ENCODE measurements around the gene FES. TPM values are rescaled to one million over a fixed set of nuclear protein-coding genes. Genes with fewer than 3 reads are reported as not detected.
"Not testable (repeated sequence)": the region's sequence is repeated elsewhere in the genome, so short reads cannot be mapped to it uniquely, and the experiment has no call there.

FES gene
- total RNA-seq, 4 donors from 2014 or later = 4.7 to 37.1 (median 20.5) TPM

- no peak for TF ChIP-seq POLR2A (IDR thresholded peaks at IDR 0.05)
- TF ChIP-seq CTCF (IDR thresholded peaks at IDR 0.05) = no peak
- no peak for DNase-seq
- no peak overlapping the region for H3K4me3 ChIP-seq
- no peaks in the 10 kb centered on the region for H3K27me3 ChIP-seq
- no peak overlapping the region for H3K27ac ChIP-seq
- H3K36me3 ChIP-seq = peaks cover 0 to 95% (median 0%) of the 10 kb centered on the region in 3 donors
- H3K9me3 ChIP-seq = no peaks in the 10 kb centered on the region
- no peaks in the 10 kb centered on the region for H3K4me1 ChIP-seq
Observed at GRCh38 chr15:90917569-90917968, 33.3 kb downstream of the FES start.

- H3K4me1 ChIP-seq = no peaks in the 10 kb centered on the region
- no peaks in the 10 kb centered on the region for H3K27me3 ChIP-seq
- TF ChIP-seq CTCF (IDR thresholded peaks at IDR 0.05) = no peak
- TF ChIP-seq POLR2A (IDR thresholded peaks at IDR 0.05) = no peak
- DNase-seq = no peak
- H3K9me3 ChIP-seq = no peaks in the 10 kb centered on the region
- no peak overlapping the region for H3K4me3 ChIP-seq
- H3K27ac ChIP-seq = no peak overlapping the region
- peaks cover 0 to 88% (median 0%) of the 10 kb centered on the region in 3 donors for H3K36me3 ChIP-seq
Observed at GRCh38 chr15:90918034-90918788, 33.9 kb downstream of the FES start.

GRCh38 chr15:90918835-90919234 is 34.5 kb downstream of the FES start:
- Histone ChIP-seq H3K27ac (no peak overlapping the region), H3K36me3 (peaks cover 0 to 82% (median 0%) of the 10 kb centered on the region in 3 donors), H3K4me1 (no peaks in the 10 kb centered on the region), H3K27me3 (no peaks in the 10 kb centered on the region), H3K4me3 (no peak overlapping the region), H3K9me3 (no peaks in the 10 kb centered on the region)
- DNase-seq = no peak
- TF ChIP-seq CTCF (IDR thresholded peaks at IDR 0.05) (no peak), POLR2A (IDR thresholded peaks at IDR 0.05) (no peak)

GRCh38 chr15:90921887-90922286 is 37.6 kb downstream of the FES start:
- no peak for TF ChIP-seq CTCF (IDR thresholded peaks at IDR 0.05)
- no peak for TF ChIP-seq POLR2A (IDR thresholded peaks at IDR 0.05)
- DNase-seq = no peak

GRCh38 chr15:90922712-90923322 is 38.5 kb downstream of the FES start:
- not testable (repeated sequence) for H3K4me3 ChIP-seq, H3K4me1 ChIP-seq, H3K9me3 ChIP-seq, H3K27ac ChIP-seq, H3K27me3 ChIP-seq, DNase-seq
- peaks cover 0 to 43% (median 0%) of the 10 kb centered on the region in 3 donors for H3K36me3 ChIP-seq

More at GRCh38 chr15:90921887-90922286, 37.6 kb downstream of the FES start:
- Histone ChIP-seq H3K4me3 (no peak overlapping the region), H3K27ac (no peak overlapping the region), H3K4me1 (no peaks in the 10 kb centered on the region), H3K27me3 (no peaks in the 10 kb centered on the region), H3K9me3 (no peaks in the 10 kb centered on the region), H3K36me3 (peaks cover 0 to 53% (median 0%) of the 10 kb centered on the region in 3 donors)

- Histone ChIP-seq H3K4me3 (no peak overlapping the region), H3K27me3 (no peaks in the 10 kb centered on the region), H3K4me1 (no peaks in the 10 kb centered on the region), H3K27ac (no peak overlapping the region), H3K36me3 (peaks cover 0 to 28% (median 0%) of the 10 kb centered on the region in 3 donors), H3K9me3 (no peaks in the 10 kb centered on the region)
- DNase-seq = no peak
- no peak for TF ChIP-seq POLR2A (IDR thresholded peaks at IDR 0.05)
- no peak for TF ChIP-seq CTCF (IDR thresholded peaks at IDR 0.05)
Observed at GRCh38 chr15:90924375-90924774, 40.1 kb downstream of the FES start.

- DNase-seq, H3K9me3 ChIP-seq, H3K4me3 ChIP-seq, H3K27me3 ChIP-seq, H3K36me3 ChIP-seq, H3K27ac ChIP-seq: not testable (repeated sequence)
- peaks cover 3 to 14% (median 9%) of the 10 kb centered on the region in 4 donors for H3K4me1 ChIP-seq
Observed at GRCh38 chr15:90926766-90927165, 42.5 kb downstream of the FES start.

DNA sequence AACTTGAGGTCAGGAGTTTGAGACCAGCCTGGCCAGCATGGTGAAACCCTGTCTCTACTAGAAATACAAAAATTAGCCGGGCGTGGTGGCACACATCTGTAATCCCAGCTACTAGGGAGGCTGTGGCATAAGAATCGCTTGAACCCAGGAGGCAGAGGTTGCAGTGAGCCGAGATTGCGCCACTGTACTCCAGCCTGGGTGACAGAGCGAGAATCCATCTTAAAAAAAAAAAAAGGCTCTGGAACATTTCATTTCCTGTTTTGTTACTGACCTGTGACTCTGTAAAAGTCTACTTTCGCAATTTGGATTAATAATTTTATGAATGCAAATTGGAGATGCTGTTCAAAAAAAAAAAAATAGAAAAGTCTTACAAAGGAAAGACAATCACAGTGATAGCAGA is 43.8 kb downstream of the FES start:
- not testable (repeated sequence) for DNase-seq, H3K36me3 ChIP-seq, H3K27me3 ChIP-seq, H3K9me3 ChIP-seq, H3K4me3 ChIP-seq, H3K27ac ChIP-seq
- peaks cover 3 to 15% (median 9%) of the 10 kb centered on the region in 4 donors for H3K4me1 ChIP-seq

All from Peyer's patch (tissue), 4 donors.